Raji (cell line): ENCODE results near the gene UQCRC1.

Experiments used
- POLR2A ChIP-seq: IDR thresholded peaks from 2 replicates; pipeline ENCODE4 v1.6.1; 2011; ENCODE audit warnings: low read depth, low read length, control low read depth; ENCODE audit not compliant: insufficient read depth

Gene UQCRC1

GRCh38 chr3:48623851-48624547 lies 14.6 kb upstream of the UQCRC1 start:
- TF ChIP-seq POLR2A = no peak

DNA sequence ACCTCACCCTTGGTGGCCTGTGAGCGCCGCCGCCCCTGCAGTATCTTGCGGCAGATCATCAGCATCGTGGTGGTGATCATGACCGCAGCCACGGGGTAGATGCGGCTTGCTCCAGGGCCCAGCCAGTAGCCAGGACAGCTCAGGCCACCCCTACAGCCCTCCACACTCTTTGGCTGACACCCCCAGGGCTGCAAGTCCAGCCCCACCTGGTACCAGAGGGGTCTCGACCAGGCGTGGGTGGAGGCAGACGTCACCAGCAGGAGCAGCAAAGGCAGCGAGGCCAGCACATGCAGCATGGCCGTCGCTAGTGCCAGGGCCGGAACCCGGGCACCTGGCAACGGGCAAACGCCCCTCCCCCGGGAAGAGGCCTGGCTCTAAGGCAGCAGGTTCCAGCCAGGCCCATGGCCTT lies 12.0 kb upstream of the UQCRC1 start, which contains the start of gene TMEM89:
TSS of gene TMEM89 (minus strand) at position 309 of the 409 bp plus-strand sequence. CDS start at position 296, 13 bp downstream.
- TF ChIP-seq POLR2A = no peak

DNA sequence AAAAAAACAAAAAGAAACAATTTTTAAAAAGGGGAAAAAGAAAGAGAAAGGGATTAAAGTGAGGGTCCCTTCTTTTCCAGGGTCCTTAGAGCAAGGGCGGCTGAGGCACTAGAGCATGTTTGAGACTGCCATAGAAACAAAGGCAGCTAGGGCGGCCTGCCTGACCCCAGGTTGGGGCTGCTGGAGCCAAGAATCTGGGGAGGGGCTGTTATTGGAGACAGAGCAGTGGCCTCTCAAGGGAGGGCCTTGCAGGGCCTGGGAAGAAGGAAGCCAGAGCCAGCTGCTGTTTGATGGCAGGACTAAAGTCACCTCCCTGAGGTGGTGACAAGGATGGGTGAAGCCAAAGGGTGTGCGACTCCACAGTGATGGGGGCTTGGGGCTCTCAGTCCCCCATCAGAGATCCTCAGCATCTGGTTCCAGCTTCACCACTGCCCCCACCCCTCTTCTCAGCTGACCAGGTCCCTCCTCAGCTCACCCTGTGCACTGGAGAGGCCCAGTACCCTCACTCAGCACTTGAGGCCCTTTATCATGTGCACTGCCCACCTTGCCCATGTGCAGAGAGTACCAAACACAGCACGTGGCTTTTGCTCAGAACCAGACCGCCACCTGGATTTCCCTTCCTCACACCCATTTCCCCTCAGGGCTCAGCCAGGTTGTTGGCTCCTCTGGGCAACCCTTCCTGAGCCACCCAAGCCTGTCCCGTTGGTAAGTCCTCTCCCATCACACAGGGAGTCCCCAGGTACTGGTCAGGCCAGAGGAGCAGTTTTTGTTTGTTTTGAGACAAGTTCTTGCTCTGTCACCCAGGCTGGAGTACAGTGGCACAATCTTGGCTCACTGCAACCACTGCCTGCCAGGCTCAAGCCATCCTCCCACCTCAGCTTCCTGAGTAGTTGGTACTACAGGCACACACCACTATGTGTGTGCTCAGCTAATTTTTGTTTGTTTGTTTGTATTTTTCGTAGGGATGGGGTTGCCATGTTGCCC lies 10.4 kb upstream of the UQCRC1 start:
- TF ChIP-seq POLR2A = no peak

- TF ChIP-seq POLR2A = no peak
Observed at GRCh38 chr3:48617559-48617958, 8.1 kb upstream of the UQCRC1 start.

DNA sequence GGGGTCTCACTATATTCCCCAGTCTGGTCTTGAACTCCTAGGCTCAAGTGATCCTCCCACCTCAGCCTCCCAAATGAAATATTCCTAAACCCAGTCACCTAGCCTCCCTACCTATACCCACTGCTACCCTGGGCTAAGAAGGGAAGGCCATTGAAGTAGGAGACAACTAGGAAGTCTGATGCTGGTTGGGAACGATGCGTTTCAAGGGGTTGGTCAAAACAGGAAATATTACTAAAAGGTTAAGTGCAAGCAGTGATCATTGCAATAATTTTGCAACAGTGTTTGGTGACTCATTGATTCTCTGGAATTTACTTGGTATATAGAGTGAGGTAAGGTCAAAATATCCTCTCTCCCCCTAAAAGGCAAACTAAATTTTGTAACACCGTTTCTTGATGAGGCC lies 4.6 kb upstream of the UQCRC1 start:
- no peak for TF ChIP-seq POLR2A

DNA sequence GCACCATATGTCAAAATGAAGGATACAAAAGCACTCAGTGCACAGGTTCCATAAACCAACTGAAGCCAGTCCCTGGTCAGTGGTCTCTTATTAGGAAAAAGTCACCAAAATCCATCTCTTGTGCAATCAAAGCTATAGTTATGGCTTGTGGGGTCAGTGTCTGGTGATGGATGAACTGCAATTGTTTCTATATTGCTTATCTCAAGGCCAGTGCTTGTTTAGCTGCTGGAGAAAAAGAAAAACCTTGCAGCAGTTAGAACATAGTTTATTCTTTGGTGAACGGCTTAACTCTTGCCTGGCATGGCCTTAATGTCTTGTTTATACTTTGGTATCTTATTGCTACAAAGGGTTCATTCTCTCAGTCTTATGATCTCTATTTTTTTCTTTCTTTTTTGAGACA lies 2.9 kb upstream of the UQCRC1 start:
- TF ChIP-seq POLR2A = no peak

DNA sequence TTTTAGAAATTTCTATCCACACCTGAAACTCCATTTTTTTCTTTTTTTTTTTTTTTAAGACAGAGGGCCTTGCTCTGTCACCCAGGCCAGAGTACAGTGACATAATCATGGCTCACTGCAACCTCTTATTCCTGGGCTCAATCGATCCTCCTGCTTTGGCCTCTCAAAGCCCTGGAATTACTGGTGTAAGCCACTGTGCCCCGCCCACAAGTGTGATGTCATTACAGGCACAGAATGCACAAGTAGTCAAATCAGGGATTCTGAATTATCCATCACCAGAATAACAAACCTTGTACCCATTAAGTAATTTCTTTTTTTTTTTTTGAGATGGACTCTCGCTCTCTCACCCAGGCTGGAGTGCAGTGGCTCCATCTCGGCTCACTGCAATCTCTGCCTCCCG lies 1.9 kb downstream of the UQCRC1 start:
- no peak for TF ChIP-seq POLR2A

GRCh38 chr3:48601622-48601994 lies 7.8 kb downstream of the UQCRC1 start:
- no peak for TF ChIP-seq POLR2A

- TF ChIP-seq POLR2A = no peak
Observed at GRCh38 chr3:48600711-48601621, 8.5 kb downstream of the UQCRC1 start.

GRCh38 chr3:48599509-48600285 lies 9.7 kb downstream of the UQCRC1 start:
- TF ChIP-seq POLR2A = no peak

DNA sequence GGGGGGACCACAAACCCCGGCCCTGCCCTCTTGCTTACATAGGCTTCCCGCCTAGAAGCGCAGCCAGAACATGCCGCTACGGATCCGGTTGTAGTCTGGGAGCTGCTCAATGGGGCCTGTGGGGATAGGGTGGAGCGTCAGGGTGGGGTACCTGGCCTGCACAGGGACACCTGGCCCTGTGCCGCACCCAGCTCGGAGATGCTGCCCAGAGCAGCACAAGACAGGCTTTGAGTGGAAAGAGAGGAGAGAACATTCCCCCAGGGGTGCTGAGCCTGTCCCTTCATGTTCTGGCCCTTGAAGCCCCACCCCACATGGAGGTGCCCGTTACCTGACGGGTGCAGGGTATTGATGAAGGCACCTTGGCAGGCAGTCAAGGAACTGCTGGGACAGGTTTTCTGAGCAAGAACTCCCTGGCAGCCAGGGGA lies 10.4 kb downstream of the UQCRC1 start:
- TF ChIP-seq POLR2A = no peak

DNA sequence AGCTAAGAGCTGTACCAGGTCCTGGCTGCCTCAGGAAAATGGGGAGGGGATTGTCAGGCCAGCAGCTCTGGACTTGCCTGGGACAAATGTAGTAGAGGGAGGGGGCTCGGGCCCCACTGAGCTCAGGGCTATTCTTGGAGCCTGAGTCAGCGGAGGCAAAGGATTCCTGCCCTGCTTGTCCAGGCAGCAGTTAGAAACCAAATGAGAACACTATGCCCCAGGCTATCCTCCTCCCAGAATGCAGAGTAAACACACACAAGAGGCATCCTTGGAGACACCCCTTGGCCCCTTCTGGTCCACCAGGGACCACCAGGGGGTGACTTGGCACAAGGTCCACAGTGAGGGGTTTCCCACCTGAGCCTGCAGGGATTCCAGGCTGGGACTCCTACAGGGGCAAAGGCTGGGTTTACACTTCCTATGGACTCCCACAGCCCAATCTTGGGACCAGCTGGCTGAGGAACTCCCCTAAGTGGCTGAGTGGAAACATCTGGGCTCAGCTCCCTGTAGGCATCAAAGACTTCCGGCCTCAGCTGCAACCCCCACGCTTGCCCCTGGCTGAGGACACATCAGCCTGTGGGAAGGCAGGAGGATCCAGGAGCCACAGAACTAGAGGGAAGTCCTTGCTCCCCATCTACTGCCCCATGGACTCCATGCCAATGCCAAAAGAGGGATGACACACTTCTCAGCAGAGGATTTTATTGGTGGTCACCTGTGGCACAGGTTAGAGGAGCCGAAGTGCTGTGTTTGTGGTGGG lies 10.9 kb downstream of the UQCRC1 start:
- no peak for TF ChIP-seq POLR2A

DNA sequence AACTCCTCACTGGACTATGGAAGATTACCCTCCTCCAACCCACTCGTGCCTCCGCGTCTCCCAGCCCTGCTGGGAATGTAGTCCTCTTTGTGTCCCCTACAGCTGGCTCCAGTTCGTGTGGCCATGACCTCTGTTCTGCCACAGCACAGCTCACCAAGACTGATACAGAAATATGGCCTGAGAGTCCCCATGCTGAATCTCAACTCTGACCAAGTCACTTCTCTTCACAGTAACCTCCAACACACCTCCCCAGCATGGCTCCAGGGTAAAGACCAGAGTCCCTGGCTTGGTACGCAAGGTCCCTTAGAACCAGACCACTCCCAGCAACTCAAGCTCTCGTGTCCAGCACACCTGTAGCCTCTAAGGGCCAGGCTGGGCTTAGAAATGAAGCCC lies 12.0 kb downstream of the UQCRC1 start:
- no peak for TF ChIP-seq POLR2A
